GM11168 (cell line): ENCODE measurements around the gene NFX1.
"Not testable (repeated sequence)": the region's sequence is repeated elsewhere in the genome, so short reads cannot be mapped to it uniquely, and the experiment has no call there.

Experiments used
- in situ Hi-C: fragments of 300-500 bp; cut with MboI; formaldehyde crosslinking; loops from one replicate; pipeline ENCODE4 v1.12.0; 2022; ENCODE audit warnings: low sequenced_read_pairs; ENCODE audit not compliant: unreplicated experiment

Gene NFX1

GRCh38 chr9:33306037-33306436 is 15.7 kb downstream of the NFX1 start:
- in situ Hi-C loops, result no loop called here

GRCh38 chr9:33307067-33307466 is 16.8 kb downstream of the NFX1 start:
- in situ Hi-C loops, result no loop called here

GRCh38 chr9:33309903-33310302 is 19.6 kb downstream of the NFX1 start:
- in situ Hi-C loops, result no loop called here

GRCh38 chr9:33310748-33311147 is 20.4 kb downstream of the NFX1 start:
- in situ Hi-C loops, result no loop called here

- in situ Hi-C loops, result no loop called here
Observed at GRCh38 chr9:33311953-33312352, 21.6 kb downstream of the NFX1 start.

GRCh38 chr9:33315371-33315770 is 25.1 kb downstream of the NFX1 start:
- in situ Hi-C loops, result no loop called here

- in situ Hi-C loops, result not testable (repeated sequence)
Observed at GRCh38 chr9:33317136-33317535, 26.8 kb downstream of the NFX1 start.

GRCh38 chr9:33318225-33318624 is 27.9 kb downstream of the NFX1 start:
- in situ Hi-C loops, result no loop called here

GRCh38 chr9:33318781-33319180 is 28.5 kb downstream of the NFX1 start:
- in situ Hi-C loops, result no loop called here

GRCh38 chr9:33320230-33320567 is 29.9 kb downstream of the NFX1 start:
- in situ Hi-C loops, result no loop called here

- in situ Hi-C loops, result no loop called here
Observed at GRCh38 chr9:33320568-33321261, 30.4 kb downstream of the NFX1 start.

GRCh38 chr9:33329117-33329563 is 38.8 kb downstream of the NFX1 start:
- in situ Hi-C loops, result no loop called here

GRCh38 chr9:33329979-33330378 is 39.7 kb downstream of the NFX1 start:
- in situ Hi-C loops, result no loop called here

GRCh38 chr9:33331377-33331891 is 41.1 kb downstream of the NFX1 start:
- in situ Hi-C loops, result no loop called here

GRCh38 chr9:33332011-33332410 is 41.7 kb downstream of the NFX1 start:
- in situ Hi-C loops, result no loop called here

- in situ Hi-C loops, result not testable (repeated sequence)
Observed at GRCh38 chr9:33332956-33333355, 42.6 kb downstream of the NFX1 start.

- in situ Hi-C loops, result no loop called here
Observed at GRCh38 chr9:33340186-33340585, 49.9 kb downstream of the NFX1 start.

GRCh38 chr9:33341182-33341581 is 50.9 kb downstream of the NFX1 start:
- in situ Hi-C loops, result no loop called here

- in situ Hi-C loops, result no loop called here
Observed at GRCh38 chr9:33344145-33344544, 53.8 kb downstream of the NFX1 start.

GRCh38 chr9:33346564-33346963 is 56.2 kb downstream of the NFX1 start:
- in situ Hi-C loops, result no loop called here

GRCh38 chr9:33348998-33349397 is 58.7 kb downstream of the NFX1 start:
- in situ Hi-C loops, result no loop called here

- in situ Hi-C loops, result no loop called here
Observed at GRCh38 chr9:33349743-33350142, 59.4 kb downstream of the NFX1 start.
